ENCODE results near the gene COX4I2. TPM values are rescaled to one million over a fixed set of nuclear protein-coding genes. Genes with fewer than 3 reads are reported as not detected.

Gene COX4I2
- total RNA-seq, 6 experiments from 2014 or later = not detected

DNA sequence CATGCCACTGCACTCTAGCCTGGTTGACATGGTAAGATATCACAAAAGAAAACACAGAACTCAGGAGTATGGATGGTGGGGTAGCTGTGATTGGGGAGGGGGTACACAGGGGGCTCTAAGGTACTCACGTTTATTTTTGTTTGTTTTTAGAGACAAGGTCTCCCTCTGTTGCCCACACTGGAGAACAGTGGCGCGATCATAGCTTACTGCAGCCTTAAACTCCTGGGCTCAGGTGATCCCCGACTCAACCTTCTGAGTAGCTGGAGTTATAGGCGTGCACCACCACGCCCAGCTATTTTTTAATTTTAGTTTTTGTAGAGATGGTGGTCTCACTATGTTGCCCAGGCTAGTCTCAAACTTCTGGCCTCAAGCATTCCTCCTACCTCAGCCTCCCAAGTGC lies 55.7 kb downstream of the COX4I2 start:
- DNase-seq = no peak
- peaks cover 52% of the 10 kb centered on the region for H3K36me3 Mint-ChIP-seq (ENCODE audit: low read depth)
- H3K4me1 Mint-ChIP-seq (ENCODE audit: low read depth) = peaks cover 60% of the 10 kb centered on the region
- TF ChIP-seq, protein P1, sequence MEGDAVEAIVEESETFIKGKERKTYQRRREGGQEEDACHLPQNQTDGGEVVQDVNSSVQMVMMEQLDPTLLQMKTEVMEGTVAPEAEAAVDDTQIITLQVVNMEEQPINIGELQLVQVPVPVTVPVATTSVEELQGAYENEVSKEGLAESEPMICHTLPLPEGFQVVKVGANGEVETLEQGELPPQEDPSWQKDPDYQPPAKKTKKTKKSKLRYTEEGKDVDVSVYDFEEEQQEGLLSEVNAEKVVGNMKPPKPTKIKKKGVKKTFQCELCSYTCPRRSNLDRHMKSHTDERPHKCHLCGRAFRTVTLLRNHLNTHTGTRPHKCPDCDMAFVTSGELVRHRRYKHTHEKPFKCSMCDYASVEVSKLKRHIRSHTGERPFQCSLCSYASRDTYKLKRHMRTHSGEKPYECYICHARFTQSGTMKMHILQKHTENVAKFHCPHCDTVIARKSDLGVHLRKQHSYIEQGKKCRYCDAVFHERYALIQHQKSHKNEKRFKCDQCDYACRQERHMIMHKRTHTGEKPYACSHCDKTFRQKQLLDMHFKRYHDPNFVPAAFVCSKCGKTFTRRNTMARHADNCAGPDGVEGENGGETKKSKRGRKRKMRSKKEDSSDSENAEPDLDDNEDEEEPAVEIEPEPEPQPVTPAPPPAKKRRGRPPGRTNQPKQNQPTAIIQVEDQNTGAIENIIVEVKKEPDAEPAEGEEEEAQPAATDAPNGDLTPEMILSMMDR (IDR thresholded peaks at IDR 0.05) = no peak
- H3K27ac Mint-ChIP-seq = no peak overlapping the region
- H3K27me3 Mint-ChIP-seq (ENCODE audit: insufficient read depth) = peaks cover 2% of the 10 kb centered on the region
- H3K4me3 Mint-ChIP-seq = no peak overlapping the region
- no peaks in the 10 kb centered on the region for H3K9me3 Mint-ChIP-seq

DNA sequence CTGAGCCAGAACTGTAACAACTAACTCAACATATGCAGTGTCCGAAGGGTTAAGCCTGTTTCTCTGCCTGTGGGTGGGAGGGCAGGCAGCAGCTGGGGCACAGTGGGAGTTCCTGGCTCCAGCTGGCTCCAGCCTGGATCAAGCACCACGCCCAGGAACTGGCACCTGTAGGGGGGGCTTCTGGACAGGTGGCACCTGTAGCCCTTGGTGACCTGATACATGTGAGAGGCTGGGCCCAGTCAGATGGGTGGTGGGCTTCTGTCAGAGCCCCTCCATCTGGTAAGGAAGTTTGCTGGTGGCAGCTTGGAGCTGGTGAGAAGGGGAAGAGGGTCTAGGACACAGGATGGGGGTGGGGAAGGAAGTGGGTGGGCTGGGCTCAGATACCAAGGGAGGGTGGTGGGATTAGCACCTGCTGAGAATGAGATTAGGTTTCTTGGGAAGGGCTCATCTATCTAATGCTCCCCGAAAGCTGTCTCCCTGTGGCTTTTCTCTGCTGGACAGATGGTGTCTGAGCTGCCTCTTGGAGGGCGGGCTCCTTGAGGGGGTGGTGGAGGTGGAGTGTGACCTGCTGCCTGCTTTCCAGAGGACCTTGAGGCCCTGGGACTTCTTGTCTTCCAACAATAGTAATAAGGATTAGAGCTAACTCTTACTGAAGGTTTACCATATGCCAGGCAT lies 56.4 kb downstream of the COX4I2 start:
- peaks cover 68% of the 10 kb centered on the region for H3K4me1 Mint-ChIP-seq (ENCODE audit: low read depth)
- H3K27ac Mint-ChIP-seq = peak overlapping the region; percentile 94

More for the DNA sequence above, 56.4 kb downstream of the COX4I2 start:
- Mint-ChIP-seq H3K27me3 (ENCODE audit: insufficient read depth) (peaks cover 6% of the 10 kb centered on the region), H3K4me3 (no peak overlapping the region), H3K36me3 (ENCODE audit: low read depth) (peaks cover 49% of the 10 kb centered on the region), H3K9me3 (no peaks in the 10 kb centered on the region)
- no peak for DNase-seq
- TF ChIP-seq, protein P1 (IDR thresholded peaks at IDR 0.05) = no peak

Small RNAs within 50 kb of the gene (microRNA-seq; reads per million reads assigned to microRNA genes)
- gene MIR3193 = 2.3 reads per million

Other genes starting within 250 kb of the COX4I2 start
- not detected for gene DEFB119, start 247.3 kb upstream of the COX4I2 start, total RNA-seq (2021; fragmentation: NEBNext Ultra II Directional; extraction: Animal tissue kit (Norgen Biotek cat#: 25700))
- gene DEFB121, start 231.7 kb upstream of the COX4I2 start, total RNA-seq (2021; fragmentation: NEBNext Ultra II Directional; extraction: Animal tissue kit (Norgen Biotek cat#: 25700)) = not detected
- not detected for gene DEFB123, start 197.3 kb upstream of the COX4I2 start, total RNA-seq (2021; fragmentation: NEBNext Ultra II Directional; extraction: Animal tissue kit (Norgen Biotek cat#: 25700))
- gene DEFB124, start 162.8 kb upstream of the COX4I2 start, total RNA-seq (2021; fragmentation: NEBNext Ultra II Directional; extraction: Animal tissue kit (Norgen Biotek cat#: 25700)) = not detected
- gene REM1, start 162.6 kb upstream of the COX4I2 start, total RNA-seq (2021; fragmentation: NEBNext Ultra II Directional; extraction: Animal tissue kit (Norgen Biotek cat#: 25700)) = not detected
- 100 to 1,000 TPM; 265 to 332 (median 284) TPM for gene HM13, start 123.5 kb upstream of the COX4I2 start, total RNA-seq (2021; fragmentation: NEBNext Ultra II Directional; extraction: Animal tissue kit (Norgen Biotek cat#: 25700))
- gene ID1, start 32.6 kb upstream of the COX4I2 start, total RNA-seq (2021; fragmentation: NEBNext Ultra II Directional; extraction: Animal tissue kit (Norgen Biotek cat#: 25700)) = 100 to 1,000 TPM; 397 to 487 (median 452) TPM
- 100 to 1,000 TPM; 111 to 122 (median 117) TPM for gene BCL2L1, start 85.0 kb downstream of the COX4I2 start, total RNA-seq (2021; fragmentation: NEBNext Ultra II Directional; extraction: Animal tissue kit (Norgen Biotek cat#: 25700))
- gene TPX2, start 101.4 kb downstream of the COX4I2 start, total RNA-seq (2021; fragmentation: NEBNext Ultra II Directional; extraction: Animal tissue kit (Norgen Biotek cat#: 25700)) = 100 to 1,000 TPM in 4 of 6 experiments, 10 to 100 TPM in 2; 51.0 to 117 (median 107) TPM
- under 1 TPM; 0.07 to 0.30 (median 0.16) TPM for gene MYLK2, start 181.4 kb downstream of the COX4I2 start, total RNA-seq (2021; fragmentation: NEBNext Ultra II Directional; extraction: Animal tissue kit (Norgen Biotek cat#: 25700))
- not detected for gene FOXS1, start 207.7 kb downstream of the COX4I2 start, total RNA-seq (2021; fragmentation: NEBNext Ultra II Directional; extraction: Animal tissue kit (Norgen Biotek cat#: 25700))
- gene DUSP15, start 232.6 kb downstream of the COX4I2 start, total RNA-seq (2021; fragmentation: NEBNext Ultra II Directional; extraction: Animal tissue kit (Norgen Biotek cat#: 25700)) = not detected
- gene TTLL9, start 232.7 kb downstream of the COX4I2 start, total RNA-seq (2021; fragmentation: NEBNext Ultra II Directional; extraction: Animal tissue kit (Norgen Biotek cat#: 25700)) = not detected

All from HFFc6 (cell line).